Suprapubic skin (tissue), 4 donors: ENCODE results near the gene ATXN7L1. TPM values are rescaled to one million over a fixed set of nuclear protein-coding genes. Genes with fewer than 3 reads are reported as not detected.

Experiments
- DNase-seq, 2 donors: peaks; one replicate each; pipeline ENCODE4 v3.0.0-alpha.2; 2019; ENCODE audit warnings: low spot score in 2 of 2
- H3K27ac ChIP-seq: fragments of 200-600 bp; sonication (generic); one replicate; pipeline ENCODE4 v1.5.1; 2019
- H3K27me3 ChIP-seq: fragments of 200-600 bp; sonication (generic); one replicate; pipeline ENCODE4 v1.5.1; 2019
- H3K36me3 ChIP-seq: fragments of 200-600 bp; sonication (generic); one replicate; pipeline ENCODE4 v1.5.1; 2019
- H3K4me1 ChIP-seq: fragments of 200-600 bp; sonication (generic); one replicate; pipeline ENCODE4 v1.5.1; 2019
- H3K4me3 ChIP-seq: fragments of 200-600 bp; sonication (generic); one replicate; pipeline ENCODE4 v1.5.1; 2019; ENCODE audit warnings: mild to moderate bottlenecking
- H3K9me3 ChIP-seq: fragments of 200-600 bp; sonication (generic); one replicate; pipeline ENCODE4 v1.5.1; 2019
- EP300 ChIP-seq: sonication (generic); formaldehyde crosslinking; IDR thresholded peaks from one replicate; pipeline ENCODE4 v1.6.1; 2017; ENCODE audit warnings: antibody characterized with exemption
- POLR2A ChIP-seq, 2 donors: fragments of 450-650 bp; IDR thresholded peaks; one replicate each; pipeline ENCODE4 v1.6.1; 2017; ENCODE audit warnings: antibody characterized with exemption in 2 of 2, mild to moderate bottlenecking in 2 of 2, moderate library complexity in 2 of 2
- POLR2AphosphoS5 ChIP-seq, 3 donors: sonication (generic); formaldehyde crosslinking; IDR thresholded peaks; one replicate each; pipeline ENCODE4 v1.6.1; 2017; ENCODE audit warnings: antibody characterized with exemption in 3 of 3
- WGBS: methylation state at CpG from one replicate; pipeline ENCODE4 v1.1.5; 2018; 5-methylcytosine and 5-hydroxymethylcytosine counted together
- total RNA-seq, 4 donors: library from RNA; depleted of rRNA; stranded (reverse); fragments of >200 nt; gene quantifications; one replicate each; pipeline ENCODE4 v1.1.0, GENCODE V29; 2016
- TF ChIP-seq, protein P1 (sequence below), 2 donors: fragments of 200-600 bp in 1 of 2; fragments of 450-650 bp in 1 of 2; sonication (generic) in 1 of 2; IDR thresholded peaks; one replicate each; pipeline ENCODE4 v1.5.1; 2016 to 2019; ENCODE audit warnings: antibody characterized with exemption in 2 of 2, mild to moderate bottlenecking in 1 of 2, moderate library complexity in 1 of 2

The ATXN7L1 gene
- total RNA-seq, 4 donors from 2014 or later = 14.8 to 35.6 (median 17.3) TPM

DNA sequence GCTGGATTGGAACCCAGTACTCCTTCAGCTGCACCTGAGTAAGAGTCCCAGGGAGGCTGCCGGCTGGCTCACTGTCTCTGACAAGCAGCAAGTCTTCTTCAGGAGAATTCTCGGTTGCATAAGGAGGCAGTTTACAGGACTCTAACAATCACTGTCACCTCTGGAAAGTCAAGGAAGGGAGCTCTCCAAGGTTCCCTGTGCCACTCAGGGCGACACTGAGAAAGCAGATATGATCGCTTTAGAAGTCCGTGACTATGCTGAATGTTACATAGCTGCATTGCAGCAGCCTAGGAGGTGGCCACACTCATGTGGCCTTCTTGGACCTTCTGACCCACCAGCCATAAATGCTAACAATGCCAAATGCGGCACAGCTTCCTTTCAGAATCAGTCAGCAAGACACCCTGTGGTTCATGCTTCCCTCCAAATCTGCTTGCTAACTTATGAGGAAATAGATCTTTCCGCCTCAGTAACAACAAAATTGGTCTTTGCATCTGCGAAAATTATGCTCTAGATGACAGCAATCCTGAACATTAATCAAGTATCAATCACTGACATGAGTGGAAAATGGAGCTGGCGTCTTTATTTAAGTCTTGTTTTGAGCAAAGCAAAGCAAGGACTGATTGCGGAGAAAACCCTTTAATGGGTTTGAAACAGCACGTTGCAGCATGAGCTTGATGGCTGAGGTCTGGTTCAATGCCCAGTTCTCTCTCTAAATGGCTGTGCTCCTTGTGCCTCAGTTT lies 132.9 kb downstream of the ATXN7L1 start:
- no peak overlapping the region for H3K27ac ChIP-seq
- TF ChIP-seq, protein P1, sequence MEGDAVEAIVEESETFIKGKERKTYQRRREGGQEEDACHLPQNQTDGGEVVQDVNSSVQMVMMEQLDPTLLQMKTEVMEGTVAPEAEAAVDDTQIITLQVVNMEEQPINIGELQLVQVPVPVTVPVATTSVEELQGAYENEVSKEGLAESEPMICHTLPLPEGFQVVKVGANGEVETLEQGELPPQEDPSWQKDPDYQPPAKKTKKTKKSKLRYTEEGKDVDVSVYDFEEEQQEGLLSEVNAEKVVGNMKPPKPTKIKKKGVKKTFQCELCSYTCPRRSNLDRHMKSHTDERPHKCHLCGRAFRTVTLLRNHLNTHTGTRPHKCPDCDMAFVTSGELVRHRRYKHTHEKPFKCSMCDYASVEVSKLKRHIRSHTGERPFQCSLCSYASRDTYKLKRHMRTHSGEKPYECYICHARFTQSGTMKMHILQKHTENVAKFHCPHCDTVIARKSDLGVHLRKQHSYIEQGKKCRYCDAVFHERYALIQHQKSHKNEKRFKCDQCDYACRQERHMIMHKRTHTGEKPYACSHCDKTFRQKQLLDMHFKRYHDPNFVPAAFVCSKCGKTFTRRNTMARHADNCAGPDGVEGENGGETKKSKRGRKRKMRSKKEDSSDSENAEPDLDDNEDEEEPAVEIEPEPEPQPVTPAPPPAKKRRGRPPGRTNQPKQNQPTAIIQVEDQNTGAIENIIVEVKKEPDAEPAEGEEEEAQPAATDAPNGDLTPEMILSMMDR (IDR thresholded peaks at IDR 0.05) = no peak
- TF ChIP-seq EP300 (no peak), POLR2A (IDR thresholded peaks at IDR 0.05) (no peak), POLR2AphosphoS5 (IDR thresholded peaks at IDR 0.05) (no peak)
- no peak for DNase-seq
- no peaks in the 10 kb centered on the region for H3K27me3 ChIP-seq
- no peaks in the 10 kb centered on the region for H3K36me3 ChIP-seq
- 83% methylated on average over 10 of the region's 11 CpGs for WGBS
- no peaks in the 10 kb centered on the region for H3K9me3 ChIP-seq
- H3K4me1 ChIP-seq = no peaks in the 10 kb centered on the region
- no peak overlapping the region for H3K4me3 ChIP-seq

DNA sequence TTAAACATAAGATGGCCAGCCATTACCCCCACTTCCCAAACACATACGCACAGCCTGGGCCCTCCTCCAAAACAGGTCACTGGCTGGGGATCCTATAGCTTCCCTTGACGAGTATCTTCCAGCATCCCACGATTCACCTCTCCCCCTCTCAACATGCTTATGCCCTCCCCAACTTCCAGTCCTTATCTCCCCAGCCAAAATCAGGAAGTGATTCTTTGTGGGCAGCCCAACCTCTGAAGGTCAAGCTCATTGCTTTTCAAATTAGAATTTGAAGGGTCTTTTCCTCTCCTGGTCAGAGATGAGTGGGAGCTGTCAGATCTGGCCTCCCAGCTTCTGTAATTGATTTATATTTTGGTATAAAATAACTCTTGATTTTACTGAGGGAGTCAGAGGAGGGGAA lies 133.6 kb downstream of the ATXN7L1 start:
- DNase-seq = no peak
- H3K9me3 ChIP-seq = no peaks in the 10 kb centered on the region
- no peak overlapping the region for H3K27ac ChIP-seq
- TF ChIP-seq POLR2A (IDR thresholded peaks at IDR 0.05) (no peak), POLR2AphosphoS5 (IDR thresholded peaks at IDR 0.05) (no peak)
- H3K36me3 ChIP-seq = no peaks in the 10 kb centered on the region
- H3K4me3 ChIP-seq = no peak overlapping the region
- no peaks in the 10 kb centered on the region for H3K4me1 ChIP-seq
- no peaks in the 10 kb centered on the region for H3K27me3 ChIP-seq
- WGBS = 85% methylated on average over 3 of the region's 3 CpGs

DNA sequence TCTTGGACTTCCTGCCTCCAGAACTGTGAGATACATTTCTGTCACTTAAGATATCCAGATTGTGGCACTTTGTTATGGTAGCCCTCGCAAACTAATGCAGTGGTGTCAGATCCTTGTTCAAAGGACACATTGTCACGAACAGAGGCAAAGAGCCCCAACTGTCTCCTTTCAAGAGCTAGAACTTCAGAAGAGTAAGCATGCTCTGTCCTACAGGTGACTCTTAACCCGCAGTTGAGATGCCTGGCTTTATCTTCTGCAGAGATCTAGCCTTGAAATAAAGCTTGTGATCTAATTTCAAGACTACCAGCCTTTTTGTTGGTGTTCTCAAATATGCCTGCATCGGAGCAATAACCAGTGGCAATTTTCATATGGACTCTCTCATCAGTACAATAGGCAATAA lies 134.4 kb downstream of the ATXN7L1 start:
- no peak overlapping the region for H3K27ac ChIP-seq
- H3K9me3 ChIP-seq = no peaks in the 10 kb centered on the region
- H3K36me3 ChIP-seq = no peaks in the 10 kb centered on the region
- WGBS = 97% methylated on average over 4 of the region's 4 CpGs
- no peaks in the 10 kb centered on the region for H3K4me1 ChIP-seq
- no peaks in the 10 kb centered on the region for H3K27me3 ChIP-seq
- TF ChIP-seq EP300 = no peak
- TF ChIP-seq, protein P1 (IDR thresholded peaks at IDR 0.05) = no peak
- no peak for TF ChIP-seq POLR2A (IDR thresholded peaks at IDR 0.05)
- TF ChIP-seq POLR2AphosphoS5 (IDR thresholded peaks at IDR 0.05) = no peak
- no peak overlapping the region for H3K4me3 ChIP-seq
- no peak for DNase-seq

DNA sequence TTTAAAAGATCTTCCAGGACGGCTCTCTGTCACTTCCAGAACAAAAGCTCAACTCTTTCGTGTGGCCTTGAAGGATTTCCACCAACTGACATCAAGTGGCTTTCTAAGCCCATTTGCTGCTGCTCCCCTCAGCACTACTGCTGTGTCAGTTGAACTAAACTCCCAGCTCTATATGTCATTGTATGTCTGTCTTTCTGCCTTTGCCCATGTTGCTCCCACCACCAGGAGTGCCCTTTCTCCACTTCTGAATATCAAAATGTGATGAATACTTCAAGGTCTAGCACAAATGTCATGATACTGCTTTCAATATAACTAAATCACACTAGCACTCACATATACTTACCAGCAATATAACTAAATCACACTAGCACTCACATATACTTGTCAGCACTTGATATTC lies 138.3 kb downstream of the ATXN7L1 start:
- WGBS = 100% methylated on average over 2 of the region's 2 CpGs
- no peaks in the 10 kb centered on the region for H3K36me3 ChIP-seq
- no peak for DNase-seq
- H3K27me3 ChIP-seq = no peaks in the 10 kb centered on the region
- no peaks in the 10 kb centered on the region for H3K9me3 ChIP-seq
- H3K4me1 ChIP-seq = no peaks in the 10 kb centered on the region
- H3K4me3 ChIP-seq = no peak overlapping the region
- TF ChIP-seq POLR2A (IDR thresholded peaks at IDR 0.05) (no peak), POLR2AphosphoS5 (IDR thresholded peaks at IDR 0.05) (no peak), EP300 (no peak)
- TF ChIP-seq, protein P1 (IDR thresholded peaks at IDR 0.05) = no peak
- H3K27ac ChIP-seq = no peak overlapping the region

DNA sequence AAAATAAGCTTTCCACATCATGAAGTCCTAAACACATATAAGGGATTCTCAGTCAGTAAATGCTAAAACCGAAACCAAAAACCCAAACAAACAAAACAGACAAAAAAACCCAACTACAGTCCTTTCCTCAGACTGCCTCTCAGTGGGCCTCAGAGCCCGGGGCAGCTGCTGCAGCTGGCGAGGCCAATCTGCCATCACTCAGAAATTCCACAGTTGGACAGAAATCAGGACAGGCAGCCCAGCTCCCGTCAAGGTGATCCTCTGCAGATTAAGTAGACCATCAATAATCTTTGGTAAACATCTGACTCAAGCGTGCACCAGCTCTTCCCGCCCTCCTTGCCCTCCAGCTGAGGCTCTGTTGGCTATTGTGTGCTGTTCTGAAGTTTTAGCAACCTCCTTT lies 142.2 kb downstream of the ATXN7L1 start:
- Histone ChIP-seq H3K4me3 (no peak overlapping the region), H3K4me1 (no peaks in the 10 kb centered on the region), H3K27me3 (no peaks in the 10 kb centered on the region), H3K9me3 (no peaks in the 10 kb centered on the region), H3K36me3 (no peaks in the 10 kb centered on the region), H3K27ac (no peak overlapping the region)
- no peak for TF ChIP-seq POLR2AphosphoS5 (IDR thresholded peaks at IDR 0.05)
- no peak for TF ChIP-seq EP300
- TF ChIP-seq, protein P1 (IDR thresholded peaks at IDR 0.05) = no peak
- TF ChIP-seq POLR2A (IDR thresholded peaks at IDR 0.05) = no peak
- DNase-seq = no peak
- WGBS = 54% methylated on average over 6 of the region's 6 CpGs

DNA sequence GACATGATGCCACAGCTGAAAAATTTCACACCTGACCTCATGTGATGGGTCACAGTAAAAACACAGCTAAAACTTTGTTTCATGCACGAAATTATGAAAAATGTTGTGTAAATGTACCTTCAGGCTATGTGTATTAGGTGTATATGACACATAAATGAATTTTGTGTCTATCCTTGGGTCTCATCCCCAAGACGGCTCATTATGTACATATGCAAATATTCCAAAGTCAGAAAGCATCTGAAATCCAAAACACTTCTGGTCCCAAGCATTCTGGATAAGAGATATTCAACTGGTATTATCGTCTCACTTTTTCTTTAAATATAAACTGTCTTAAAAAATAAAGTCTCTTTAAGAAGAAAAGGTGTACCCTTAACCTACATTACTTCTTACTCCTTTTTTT lies 145.4 kb downstream of the ATXN7L1 start:
- TF ChIP-seq, protein P1 (IDR thresholded peaks at IDR 0.05) = no peak
- TF ChIP-seq POLR2A (IDR thresholded peaks at IDR 0.05) (no peak), POLR2AphosphoS5 (IDR thresholded peaks at IDR 0.05) (no peak), EP300 (no peak)
- H3K4me3 ChIP-seq = no peak overlapping the region
- H3K27me3 ChIP-seq = no peaks in the 10 kb centered on the region
- DNase-seq = no peak
- H3K4me1 ChIP-seq = no peaks in the 10 kb centered on the region
- no peak overlapping the region for H3K27ac ChIP-seq
- H3K36me3 ChIP-seq = peaks cover 5% of the 10 kb centered on the region
- 87% methylated on average over 3 of the region's 3 CpGs for WGBS
- H3K9me3 ChIP-seq = no peaks in the 10 kb centered on the region
